Measurements from ENCODE around the gene RBM26.

RBM26 gene

GRCh38 chr13:79312340-79312855 is 93.7 kb downstream of the RBM26 start:
- ATAC-seq (ENCODE audit: low read depth) (no peak), DNase-seq (ENCODE audit: low spot score in 2 of 2) (no peak)
- Mint-ChIP-seq H3K27me3 (no peaks in the 10 kb centered on the region), H3K27ac (no peak overlapping the region), H3K4me1 (peaks cover 3% of the 10 kb centered on the region), H3K36me3 (peaks cover 3% of the 10 kb centered on the region), H3K4me3 (no peak overlapping the region), H3K9me3 (no peaks in the 10 kb centered on the region)

GRCh38 chr13:79311386-79311785 is 94.7 kb downstream of the RBM26 start:
- DNase-seq (ENCODE audit: low spot score in 2 of 2) = no peak
- Mint-ChIP-seq H3K4me3 (no peak overlapping the region), H3K27me3 (no peaks in the 10 kb centered on the region), H3K4me1 (peaks cover 7% of the 10 kb centered on the region), H3K27ac (no peak overlapping the region), H3K36me3 (peaks cover 2% of the 10 kb centered on the region), H3K9me3 (no peaks in the 10 kb centered on the region)
- ATAC-seq (ENCODE audit: low read depth) = no peak

- Mint-ChIP-seq H3K27ac (no peak overlapping the region), H3K4me1 (peaks cover 7% of the 10 kb centered on the region), H3K4me3 (no peak overlapping the region), H3K36me3 (no peaks in the 10 kb centered on the region), H3K27me3 (peaks cover 2% of the 10 kb centered on the region), H3K9me3 (no peaks in the 10 kb centered on the region)
- ATAC-seq (ENCODE audit: low read depth) (no peak), DNase-seq (ENCODE audit: low spot score in 2 of 2) (no peak)
Observed at GRCh38 chr13:79309690-79310089, 96.4 kb downstream of the RBM26 start.

- H3K36me3 Mint-ChIP-seq = no peaks in the 10 kb centered on the region
- DNase-seq (ENCODE audit: low spot score in 2 of 2) (no peak), ATAC-seq (ENCODE audit: low read depth) (no peak)
- peaks cover 2% of the 10 kb centered on the region for H3K27me3 Mint-ChIP-seq
- H3K27ac Mint-ChIP-seq = no peak overlapping the region
- peaks cover 7% of the 10 kb centered on the region for H3K4me1 Mint-ChIP-seq
- H3K4me3 Mint-ChIP-seq = no peak overlapping the region
- no peaks in the 10 kb centered on the region for H3K9me3 Mint-ChIP-seq
Observed at GRCh38 chr13:79307866-79308298, 98.2 kb downstream of the RBM26 start.

- H3K27me3 Mint-ChIP-seq = peaks cover 3% of the 10 kb centered on the region
- no peak for DNase-seq (ENCODE audit: low spot score in 2 of 2)
Observed at GRCh38 chr13:79307433-79307861, 98.6 kb downstream of the RBM26 start.

GRCh38 chr13:79306650-79307049 is 99.4 kb downstream of the RBM26 start:
- DNase-seq (ENCODE audit: low spot score in 2 of 2) (no peak), ATAC-seq (ENCODE audit: low read depth) (no peak)
- Mint-ChIP-seq H3K9me3 (no peaks in the 10 kb centered on the region), H3K4me3 (no peak overlapping the region), H3K27me3 (peaks cover 5% of the 10 kb centered on the region), H3K4me1 (peaks cover 7% of the 10 kb centered on the region), H3K36me3 (no peaks in the 10 kb centered on the region), H3K27ac (no peak overlapping the region)

More at GRCh38 chr13:79307433-79307861, 98.6 kb downstream of the RBM26 start:
- Mint-ChIP-seq H3K36me3 (no peaks in the 10 kb centered on the region), H3K4me1 (peaks cover 7% of the 10 kb centered on the region), H3K27ac (no peak overlapping the region), H3K9me3 (no peaks in the 10 kb centered on the region), H3K4me3 (no peak overlapping the region)
- ATAC-seq (ENCODE audit: low read depth) = no peak

GRCh38 chr13:79297128-79297527 is 108.9 kb downstream of the RBM26 start:
- Mint-ChIP-seq H3K4me3 (no peak overlapping the region), H3K27me3 (peaks cover 4% of the 10 kb centered on the region), H3K9me3 (no peaks in the 10 kb centered on the region), H3K36me3 (peaks cover 3% of the 10 kb centered on the region), H3K4me1 (no peaks in the 10 kb centered on the region), H3K27ac (no peak overlapping the region)
- DNase-seq (ENCODE audit: low spot score in 2 of 2) = no peak
- ATAC-seq (ENCODE audit: low read depth) = peak; percentile 56

GRCh38 chr13:79295906-79296706 is 109.9 kb downstream of the RBM26 start:
- Mint-ChIP-seq H3K27ac (no peak overlapping the region), H3K27me3 (peaks cover 2% of the 10 kb centered on the region), H3K9me3 (no peaks in the 10 kb centered on the region), H3K36me3 (peaks cover 2% of the 10 kb centered on the region), H3K4me3 (no peak overlapping the region), H3K4me1 (no peaks in the 10 kb centered on the region)
- DNase-seq (ENCODE audit: low spot score in 2 of 2) (no peak), ATAC-seq (ENCODE audit: low read depth) (no peak)

GRCh38 chr13:79290595-79291244 is 115.3 kb downstream of the RBM26 start:
- Mint-ChIP-seq H3K27ac (no peak overlapping the region), H3K36me3 (no peaks in the 10 kb centered on the region), H3K27me3 (no peaks in the 10 kb centered on the region), H3K4me3 (no peak overlapping the region), H3K4me1 (no peaks in the 10 kb centered on the region), H3K9me3 (no peaks in the 10 kb centered on the region)
- no peak for DNase-seq (ENCODE audit: low spot score in 2 of 2)
- no peak for ATAC-seq (ENCODE audit: low read depth)

GRCh38 chr13:79289571-79289970 is 116.5 kb downstream of the RBM26 start:
- Mint-ChIP-seq H3K36me3 (no peaks in the 10 kb centered on the region), H3K9me3 (no peaks in the 10 kb centered on the region), H3K4me3 (no peak overlapping the region), H3K27me3 (no peaks in the 10 kb centered on the region), H3K4me1 (no peaks in the 10 kb centered on the region), H3K27ac (no peak overlapping the region)
- DNase-seq (ENCODE audit: low spot score in 2 of 2) (no peak), ATAC-seq (ENCODE audit: low read depth) (peak; percentile 50)

- Mint-ChIP-seq H3K4me1 (no peaks in the 10 kb centered on the region), H3K36me3 (no peaks in the 10 kb centered on the region), H3K4me3 (no peak overlapping the region), H3K9me3 (no peaks in the 10 kb centered on the region), H3K27me3 (no peaks in the 10 kb centered on the region), H3K27ac (no peak overlapping the region)
- DNase-seq (ENCODE audit: low spot score in 2 of 2) (no peak), ATAC-seq (ENCODE audit: low read depth) (no peak)
Observed at GRCh38 chr13:79287939-79288795, 117.9 kb downstream of the RBM26 start.

GRCh38 chr13:79285159-79285558 is 120.9 kb downstream of the RBM26 start:
- ATAC-seq (ENCODE audit: low read depth) (no peak), DNase-seq (ENCODE audit: low spot score in 2 of 2) (no peak)
- Mint-ChIP-seq H3K27ac (no peak overlapping the region), H3K4me3 (no peak overlapping the region), H3K27me3 (peaks cover 2% of the 10 kb centered on the region), H3K4me1 (no peaks in the 10 kb centered on the region), H3K36me3 (no peaks in the 10 kb centered on the region), H3K9me3 (no peaks in the 10 kb centered on the region)

- no peak for DNase-seq (ENCODE audit: low spot score in 2 of 2)
- H3K4me1 Mint-ChIP-seq = no peaks in the 10 kb centered on the region
- H3K9me3 Mint-ChIP-seq = no peaks in the 10 kb centered on the region
- H3K36me3 Mint-ChIP-seq = no peaks in the 10 kb centered on the region
- no peak for ATAC-seq (ENCODE audit: low read depth)
- H3K4me3 Mint-ChIP-seq = no peak overlapping the region
- H3K27me3 Mint-ChIP-seq = peaks cover 2% of the 10 kb centered on the region
- H3K27ac Mint-ChIP-seq = no peak overlapping the region
Observed at GRCh38 chr13:79283742-79284141, 122.3 kb downstream of the RBM26 start.

- no peaks in the 10 kb centered on the region for H3K9me3 Mint-ChIP-seq
Observed at GRCh38 chr13:79282976-79283375, 123.1 kb downstream of the RBM26 start.

More at GRCh38 chr13:79282976-79283375, 123.1 kb downstream of the RBM26 start:
- DNase-seq (ENCODE audit: low spot score in 2 of 2) (no peak), ATAC-seq (ENCODE audit: low read depth) (no peak)
- H3K27me3 Mint-ChIP-seq = peaks cover 2% of the 10 kb centered on the region
- H3K4me3 Mint-ChIP-seq = no peak overlapping the region
- H3K36me3 Mint-ChIP-seq = no peaks in the 10 kb centered on the region
- no peaks in the 10 kb centered on the region for H3K4me1 Mint-ChIP-seq
- H3K27ac Mint-ChIP-seq = no peak overlapping the region
